ENCODE results near the gene CLEC2D.
"Not testable (repeated sequence)": the region's sequence is repeated elsewhere in the genome, so short reads cannot be mapped to it uniquely, and the experiment has no call there.

The CLEC2D gene

GRCh38 chr12:9669534-9669933 lies at the start of gene CLEC2D:
Gene CLEC2D (plus strand): TSS chr12:9669713. CDS start chr12:9669735, 22 bp downstream.
- in situ Hi-C loops (cut with MboI; ENCODE audit: low sequenced_read_pairs) = no loop called here

DNA sequence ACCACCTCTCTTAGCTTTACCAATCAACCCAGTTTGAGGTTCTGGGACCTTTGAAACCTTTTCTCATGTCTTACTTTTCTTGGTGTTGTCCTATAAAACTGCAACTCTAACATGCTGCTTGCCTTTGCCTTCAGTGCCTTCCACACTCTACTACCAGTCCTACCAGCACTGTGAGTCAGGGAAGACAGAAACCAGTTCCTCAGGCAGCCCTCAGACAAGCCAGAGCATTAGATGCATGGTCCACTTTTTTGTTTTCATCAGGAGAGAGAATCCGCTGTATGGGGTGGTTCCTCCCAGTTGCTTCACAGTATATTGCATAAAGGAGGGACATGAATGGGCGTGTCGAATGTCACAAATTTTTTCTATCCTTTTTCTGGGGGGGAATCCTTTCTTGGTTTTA lies 44.5 kb upstream of the CLEC2D start:
- in situ Hi-C loops (cut with MboI; ENCODE audit: low sequenced_read_pairs) = no loop called here

DNA sequence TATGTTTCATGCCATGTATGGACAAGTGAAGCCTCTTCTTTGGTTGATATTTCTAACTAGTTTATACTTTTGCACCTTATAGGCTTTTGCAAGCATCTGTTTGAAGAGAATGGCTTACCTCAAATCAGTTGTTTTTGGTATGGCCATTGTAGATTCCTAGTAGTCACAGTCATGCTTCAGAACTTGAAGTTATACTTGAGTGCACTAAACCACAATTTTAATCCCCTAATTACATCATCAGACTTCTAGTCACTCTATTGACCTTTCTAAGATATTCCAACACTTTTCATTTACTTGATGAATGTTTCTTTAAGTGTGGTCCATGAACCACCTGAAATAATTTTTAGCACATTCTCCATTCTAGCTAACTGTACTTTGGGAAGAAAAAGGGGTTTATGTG lies 43.2 kb upstream of the CLEC2D start:
- in situ Hi-C loops (cut with MboI; ENCODE audit: low sequenced_read_pairs) = no loop called here

- in situ Hi-C loops (cut with MboI; ENCODE audit: low sequenced_read_pairs) = no loop called here
These were observed 42.7 kb upstream of the CLEC2D start for GRCh38 chr12:9626821-9627220.

GRCh38 chr12:9632766-9633165 lies 36.7 kb upstream of the CLEC2D start:
- in situ Hi-C loops (cut with MboI; ENCODE audit: low sequenced_read_pairs) = no loop called here

- in situ Hi-C loops (cut with MboI; ENCODE audit: low sequenced_read_pairs) = no loop called here
These were observed 35.2 kb upstream of the CLEC2D start for GRCh38 chr12:9634177-9634803.

GRCh38 chr12:9634969-9635754 lies 34.4 kb upstream of the CLEC2D start:
- in situ Hi-C loops (cut with MboI; ENCODE audit: low sequenced_read_pairs) = no loop called here

- in situ Hi-C loops (cut with MboI; ENCODE audit: low sequenced_read_pairs) = no loop called here
These were observed 33.2 kb upstream of the CLEC2D start for GRCh38 chr12:9636150-9636850.

DNA sequence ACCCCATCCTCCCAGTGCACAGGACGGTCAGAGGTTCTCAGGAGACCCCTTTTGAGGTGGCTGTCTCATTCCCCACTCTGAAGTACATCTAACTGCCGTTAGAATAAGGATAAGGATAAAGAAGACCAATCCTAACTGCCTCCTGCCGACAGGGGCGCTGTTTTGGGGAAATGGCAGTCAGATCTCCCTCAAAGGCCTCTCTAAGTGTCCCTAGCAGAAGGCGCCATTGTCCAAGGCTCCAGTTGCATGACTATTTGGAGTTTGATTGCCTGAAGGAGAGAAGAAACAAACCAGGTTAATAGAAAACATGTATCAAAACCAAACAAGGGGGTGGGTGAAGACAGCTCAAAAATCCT lies 32.7 kb upstream of the CLEC2D start:
- in situ Hi-C loops (cut with MboI; ENCODE audit: low sequenced_read_pairs) = no loop called here

- in situ Hi-C loops (cut with MboI; ENCODE audit: low sequenced_read_pairs) = no loop called here
These were observed 29.5 kb upstream of the CLEC2D start for GRCh38 chr12:9640024-9640423.

- in situ Hi-C loops (cut with MboI; ENCODE audit: low sequenced_read_pairs) = no loop called here
These were observed 26.8 kb upstream of the CLEC2D start for GRCh38 chr12:9642606-9643265.

- in situ Hi-C loops (cut with MboI; ENCODE audit: low sequenced_read_pairs) = no loop called here
These were observed 26.2 kb upstream of the CLEC2D start for GRCh38 chr12:9643266-9643660.

DNA sequence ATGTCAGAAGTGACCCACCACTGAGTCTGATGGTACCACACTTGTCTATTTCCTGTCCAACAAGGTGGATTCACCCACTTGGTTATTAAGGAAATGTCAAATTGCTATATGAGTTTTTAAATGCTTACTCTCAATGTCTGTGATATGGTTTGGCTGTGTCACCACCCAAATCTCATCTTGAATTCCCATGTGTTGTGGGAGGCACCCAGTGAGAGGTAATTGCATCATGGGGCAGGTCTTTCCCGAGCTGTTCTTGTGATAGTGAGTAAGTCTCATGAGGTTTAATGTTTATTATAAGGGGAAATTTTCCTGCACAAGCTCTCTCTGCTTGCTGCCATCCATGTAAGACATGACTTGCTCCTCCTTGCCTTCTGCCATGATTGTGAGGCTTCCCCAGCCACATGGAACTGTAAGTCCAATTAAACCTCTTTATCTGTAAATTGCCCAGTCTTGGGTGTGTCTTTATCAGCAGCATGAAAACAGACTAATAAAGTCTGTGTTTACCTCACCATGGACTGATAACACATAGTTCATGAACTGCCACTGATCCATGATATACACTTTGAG lies 24.4 kb upstream of the CLEC2D start:
- in situ Hi-C loops (cut with MboI; ENCODE audit: low sequenced_read_pairs) = not testable (repeated sequence)

DNA sequence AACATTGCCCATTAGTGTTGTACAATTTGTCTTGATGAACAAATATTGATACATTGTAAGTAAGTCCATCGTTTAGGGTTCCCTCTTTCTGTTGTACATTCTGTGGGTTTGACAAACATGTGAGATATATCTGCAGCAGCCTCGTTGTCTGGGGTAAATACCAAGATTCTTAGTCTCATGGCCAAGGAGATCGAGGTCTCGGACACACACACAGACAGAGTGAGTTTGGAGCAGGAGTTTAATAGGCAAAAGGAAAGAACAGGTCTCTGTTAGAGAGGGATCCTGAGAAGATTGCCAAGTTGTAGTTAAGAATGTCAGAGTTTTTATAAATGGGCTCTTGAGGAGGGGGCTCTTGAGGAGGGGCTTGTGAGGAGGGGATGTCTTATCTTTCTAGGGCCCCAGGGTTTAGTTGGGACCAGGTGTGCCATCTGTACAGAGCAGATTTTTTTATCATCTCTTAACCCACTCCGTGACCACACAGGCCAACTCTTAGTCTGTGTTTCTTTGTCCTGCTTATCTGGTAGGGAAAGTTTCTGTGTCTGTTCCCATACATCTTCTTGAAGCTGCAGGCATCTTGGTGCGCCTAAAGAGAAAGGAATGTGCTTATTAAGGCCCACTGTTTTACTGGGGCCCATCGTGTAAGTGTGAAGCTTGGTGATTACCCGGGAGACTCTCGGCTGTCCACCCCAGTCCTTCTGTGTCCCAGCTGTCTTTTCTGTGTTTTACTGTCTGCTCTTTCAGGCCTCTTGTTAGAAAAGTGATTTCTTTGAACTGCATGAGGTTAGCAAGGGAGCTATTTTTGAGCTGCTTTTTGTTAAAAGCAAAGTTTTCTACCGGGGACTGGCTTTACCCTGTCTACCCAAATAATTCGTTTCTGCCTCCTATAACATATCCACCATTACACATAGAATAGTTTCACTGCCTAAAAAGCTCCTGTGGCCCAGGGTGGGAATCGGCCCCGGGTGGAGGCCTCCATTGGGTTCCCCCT lies 22.4 kb upstream of the CLEC2D start:
- in situ Hi-C loops (cut with MboI; ENCODE audit: low sequenced_read_pairs) = no loop called here

- in situ Hi-C loops (cut with MboI; ENCODE audit: low sequenced_read_pairs) = no loop called here
These were observed 21.4 kb upstream of the CLEC2D start for GRCh38 chr12:9647825-9648700.

DNA sequence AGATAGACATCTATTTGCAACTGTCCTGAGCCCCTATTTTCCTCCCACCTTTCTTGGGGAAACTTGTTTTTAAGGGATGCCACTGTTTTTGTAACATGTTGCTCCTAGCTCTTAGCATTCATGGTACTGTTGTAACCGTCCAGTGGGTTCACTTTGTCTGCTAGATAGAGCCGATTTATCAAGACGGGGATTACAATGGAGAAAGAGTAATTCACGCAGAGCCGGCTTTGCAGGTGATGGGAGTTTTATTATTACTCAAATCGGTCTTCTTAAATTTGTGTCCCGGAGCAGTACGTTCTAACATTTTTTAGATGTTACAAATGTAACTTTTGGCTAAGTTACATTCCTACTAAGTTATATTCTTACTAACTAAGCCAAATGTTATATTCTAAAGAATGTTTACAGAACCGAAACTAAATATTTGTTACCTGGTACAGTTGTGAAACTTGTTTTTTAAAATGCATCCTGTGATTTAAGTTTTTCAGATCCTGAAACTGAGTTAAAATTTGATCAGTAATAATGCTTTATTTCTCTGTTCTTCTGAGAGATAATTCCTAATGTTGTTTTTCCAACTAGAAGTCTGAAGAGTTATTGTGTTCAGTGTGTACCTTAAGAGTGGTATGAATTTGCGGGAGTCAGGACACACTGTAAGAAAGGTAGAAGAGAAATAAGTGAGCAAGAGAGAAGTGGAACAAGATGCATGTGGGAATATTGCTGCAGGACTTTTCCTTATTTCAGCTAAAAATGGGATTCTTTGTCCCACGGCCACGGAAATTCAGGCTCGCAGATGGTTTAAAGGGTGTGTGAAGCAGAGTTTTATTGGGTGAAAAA lies 20.6 kb upstream of the CLEC2D start:
- in situ Hi-C loops (cut with MboI; ENCODE audit: low sequenced_read_pairs) = no loop called here

GRCh38 chr12:9649532-9649940 lies 20.0 kb upstream of the CLEC2D start:
- in situ Hi-C loops (cut with MboI; ENCODE audit: low sequenced_read_pairs) = no loop called here

GRCh38 chr12:9650151-9650576 lies 19.3 kb upstream of the CLEC2D start:
- in situ Hi-C loops (cut with MboI; ENCODE audit: low sequenced_read_pairs) = no loop called here
